ENCODE data around the gene RO60.

The RO60 gene

GRCh38 chr1:193108471-193108870, 49.1 kb downstream of the RO60 start:
- DNase-seq (ENCODE audit: low read depth in 2 of 2) = no peak
